Left renal cortex interstitium (tissue), 4 donors: ENCODE data around the gene HPGDS. TPM values are rescaled to one million over a fixed set of nuclear protein-coding genes. Genes with fewer than 3 reads are reported as not detected.
"Not testable (repeated sequence)": the region's sequence is repeated elsewhere in the genome, so short reads cannot be mapped to it uniquely, and the experiment has no call there.

Source experiments
- DNase-seq, 4 donors: peaks; one replicate each; pipeline ENCODE4 v3.0.0-alpha.2; 2013; ENCODE audit warnings: low read depth in 4 of 4, low spot score in 2 of 4, missing footprints in 1 of 4
- polyA plus RNA-seq, 4 donors: library from polyadenylated mRNA; unstranded; fragments of 120-200 nt; gene quantifications; one replicate each; pipeline ENCODE4 v1.2.1, GENCODE V29; 2013; ENCODE audit not compliant: insufficient read length in 4 of 4

HPGDS gene
- polyA plus RNA-seq = 1 to 10 TPM; 1.7 to 4.7 (median 3.5) TPM

- no peak for DNase-seq
Measured at GRCh38 chr4:94342694-94343093, at the start of gene HPGDS. Gene HPGDS (minus strand): TSS chr4:94342836. CDS start chr4:94334629, 8,207 bp downstream.

GRCh38 chr4:94390804-94391410, 48.3 kb upstream of the HPGDS start:
- no peak for DNase-seq

- DNase-seq = no peak
Measured at GRCh38 chr4:94389595-94390267, 47.1 kb upstream of the HPGDS start.

- DNase-seq = not testable (repeated sequence)
Measured at GRCh38 chr4:94387965-94388364, 45.3 kb upstream of the HPGDS start.

GRCh38 chr4:94385452-94385851, 42.8 kb upstream of the HPGDS start:
- DNase-seq = not testable (repeated sequence)

GRCh38 chr4:94382891-94383290, 40.3 kb upstream of the HPGDS start:
- DNase-seq = not testable (repeated sequence)

GRCh38 chr4:94378047-94378446, 35.4 kb upstream of the HPGDS start:
- no peak for DNase-seq

- no peak for DNase-seq
Measured at GRCh38 chr4:94377294-94377693, 34.7 kb upstream of the HPGDS start.

GRCh38 chr4:94375364-94375763, 32.7 kb upstream of the HPGDS start:
- DNase-seq = no peak

GRCh38 chr4:94373752-94374151, 31.1 kb upstream of the HPGDS start:
- no peak for DNase-seq

GRCh38 chr4:94372991-94373390, 30.4 kb upstream of the HPGDS start:
- peak in 1 of 4 donors; percentile 27 for DNase-seq

- peak in 1 of 4 donors; percentile 45 for DNase-seq
Measured at GRCh38 chr4:94372228-94372978, 29.8 kb upstream of the HPGDS start.

GRCh38 chr4:94371290-94371689, 28.7 kb upstream of the HPGDS start:
- DNase-seq = no peak

- no peak for DNase-seq
Measured at GRCh38 chr4:94370533-94371254, 28.1 kb upstream of the HPGDS start.

- no peak for DNase-seq
Measured at GRCh38 chr4:94369046-94369445, 26.4 kb upstream of the HPGDS start.

GRCh38 chr4:94368459-94368858, 25.8 kb upstream of the HPGDS start:
- DNase-seq = no peak

- no peak for DNase-seq
Measured at GRCh38 chr4:94365304-94365703, 22.7 kb upstream of the HPGDS start.

- DNase-seq = no peak
Measured at GRCh38 chr4:94364527-94364926, 21.9 kb upstream of the HPGDS start.

GRCh38 chr4:94363136-94363655, 20.6 kb upstream of the HPGDS start:
- no peak for DNase-seq

- no peak for DNase-seq
Measured at GRCh38 chr4:94359838-94360237, 17.2 kb upstream of the HPGDS start.

GRCh38 chr4:94359221-94359620, 16.6 kb upstream of the HPGDS start:
- no peak for DNase-seq
